ENCODE measurements around the gene PCSK5.
A peak's percentile ranks its signal among the peaks of the same experiment; 100 is the strongest.

The PCSK5 gene

GRCh38 chr9:76394960-76395252 is 504.4 kb downstream of the PCSK5 start:
- peak in 1 of 2 donors; percentile 17 for DNase-seq (ENCODE audit: low read depth in 2 of 2)

DNA sequence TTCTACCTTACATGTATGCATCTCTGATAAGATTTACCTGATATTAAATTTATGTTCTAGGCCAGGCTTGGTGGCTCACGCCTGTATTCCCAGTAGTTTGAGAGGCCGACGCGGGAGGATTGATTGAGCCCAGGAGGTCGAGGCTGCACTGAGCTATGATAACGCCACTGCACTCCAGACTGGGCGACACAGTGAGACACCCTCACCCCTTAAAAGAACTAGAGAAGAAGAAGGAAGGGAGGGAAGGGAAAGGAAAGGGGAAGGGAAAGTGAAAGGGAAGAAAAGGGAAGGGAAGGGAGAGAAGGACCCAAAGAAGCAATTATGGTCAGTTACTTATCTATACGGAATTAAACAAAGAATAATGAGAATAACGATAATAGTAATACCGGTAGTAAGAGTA is 504.9 kb downstream of the PCSK5 start:
- DNase-seq (ENCODE audit: low read depth in 2 of 2), result no peak

GRCh38 chr9:76396144-76396543 is 505.7 kb downstream of the PCSK5 start:
- DNase-seq (ENCODE audit: low read depth in 2 of 2), result no peak

DNA sequence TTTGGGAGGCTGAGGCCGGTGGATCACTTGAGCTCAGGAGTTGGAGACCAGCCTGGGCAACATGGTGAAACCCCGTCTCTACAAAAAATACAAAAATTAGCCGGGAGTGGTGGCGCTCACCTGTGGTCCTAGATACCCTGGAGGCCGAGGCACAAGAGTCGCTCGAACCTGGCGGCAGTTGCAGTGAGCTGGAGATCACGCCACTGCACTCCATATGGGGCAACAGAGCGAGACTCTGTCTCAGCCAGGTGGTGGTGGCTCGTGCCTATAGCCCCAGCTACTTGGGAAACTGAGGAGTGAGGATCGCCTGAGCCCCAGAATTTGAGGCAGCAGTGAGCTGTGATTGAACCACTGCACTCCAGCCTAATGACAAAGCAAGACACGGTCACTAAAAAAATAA is 506.1 kb downstream of the PCSK5 start:
- no peak for DNase-seq (ENCODE audit: low read depth in 2 of 2)

DNA sequence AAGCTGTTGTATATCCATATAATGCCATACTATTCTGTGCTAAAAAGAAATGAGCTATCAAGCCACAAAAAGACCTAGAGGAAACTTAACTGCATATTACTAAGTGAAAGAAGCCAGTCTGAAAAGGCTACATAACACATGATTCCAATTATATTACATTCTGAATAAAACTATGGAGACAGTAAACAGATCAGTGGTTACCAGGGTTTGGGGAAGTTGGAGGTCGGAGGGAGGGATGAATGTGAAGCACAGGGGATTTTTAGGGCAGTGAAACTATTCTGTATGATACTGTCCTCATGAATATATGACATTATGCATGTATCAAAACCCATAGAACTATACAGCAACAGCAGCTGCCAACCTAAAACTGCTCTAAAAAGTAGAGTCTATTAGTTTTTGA is 509.4 kb downstream of the PCSK5 start:
- DNase-seq (ENCODE audit: low read depth in 2 of 2), result no peak

DNA sequence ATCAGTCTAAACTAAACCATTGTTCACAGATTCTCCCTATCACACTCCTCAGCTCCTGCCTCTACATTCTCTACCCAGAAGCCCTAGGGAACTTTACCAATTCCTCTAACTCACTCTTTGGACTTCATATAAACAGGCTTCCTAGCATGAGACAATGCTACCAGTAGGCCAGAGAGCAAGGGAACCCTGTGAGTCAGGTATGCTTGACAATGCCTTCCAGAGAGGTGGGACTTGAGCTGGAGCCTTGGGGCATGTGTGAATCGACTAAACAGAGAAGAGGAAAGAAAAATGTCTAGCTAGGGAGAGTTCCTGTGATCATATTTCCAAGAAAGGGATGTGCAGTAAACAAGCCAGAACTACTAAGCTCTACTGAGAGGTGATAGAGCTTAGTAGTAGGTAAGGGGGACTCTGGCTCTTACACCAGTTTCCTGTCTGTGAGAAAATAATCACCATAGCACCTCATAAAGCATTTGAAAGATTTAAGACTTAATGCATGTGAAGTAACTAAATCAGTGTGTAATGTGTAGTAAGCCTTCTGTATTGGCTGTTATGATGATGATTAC is 510.1 kb downstream of the PCSK5 start:
- DNase-seq (ENCODE audit: low read depth in 2 of 2), result no peak

- no peak for DNase-seq (ENCODE audit: low read depth in 2 of 2)
Measured at GRCh38 chr9:76401176-76401575, 510.7 kb downstream of the PCSK5 start.

DNA sequence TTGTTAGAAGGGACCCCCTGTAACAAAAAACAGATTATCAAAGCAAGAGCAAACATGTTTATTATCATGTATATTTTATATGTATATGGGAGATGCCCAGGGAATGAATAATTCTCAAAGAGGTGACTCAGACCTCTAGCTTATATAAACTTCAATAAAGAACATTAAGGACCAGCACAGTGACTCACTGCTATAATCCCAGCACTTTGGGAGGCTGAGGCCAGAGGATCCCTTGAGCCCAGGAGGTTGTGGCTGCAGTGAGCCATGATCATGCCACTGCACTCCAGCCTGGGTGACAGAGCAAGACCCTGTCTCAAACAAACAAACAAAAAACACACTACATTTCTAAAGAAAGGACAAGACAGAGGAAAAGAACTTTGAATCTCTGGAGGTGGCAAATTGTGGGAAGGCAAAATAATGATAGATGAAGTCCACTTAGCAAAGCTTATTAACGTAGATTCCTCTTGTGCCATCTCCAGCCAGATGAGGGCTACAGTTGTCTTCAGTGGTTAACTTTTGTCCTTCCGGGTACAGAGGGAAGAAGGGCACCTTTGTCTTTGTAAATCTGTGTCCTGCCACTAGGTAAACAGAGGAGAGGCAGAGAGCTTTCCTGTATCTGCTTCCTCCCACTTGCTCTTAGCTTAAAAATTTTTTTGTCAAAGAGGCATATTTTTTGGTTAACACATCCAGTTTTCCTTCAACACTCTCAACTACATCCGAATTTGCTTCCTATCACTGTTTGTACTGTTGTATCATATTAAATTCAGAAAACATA is 511.3 kb downstream of the PCSK5 start:
- DNase-seq (ENCODE audit: low read depth in 2 of 2), result no peak

DNA sequence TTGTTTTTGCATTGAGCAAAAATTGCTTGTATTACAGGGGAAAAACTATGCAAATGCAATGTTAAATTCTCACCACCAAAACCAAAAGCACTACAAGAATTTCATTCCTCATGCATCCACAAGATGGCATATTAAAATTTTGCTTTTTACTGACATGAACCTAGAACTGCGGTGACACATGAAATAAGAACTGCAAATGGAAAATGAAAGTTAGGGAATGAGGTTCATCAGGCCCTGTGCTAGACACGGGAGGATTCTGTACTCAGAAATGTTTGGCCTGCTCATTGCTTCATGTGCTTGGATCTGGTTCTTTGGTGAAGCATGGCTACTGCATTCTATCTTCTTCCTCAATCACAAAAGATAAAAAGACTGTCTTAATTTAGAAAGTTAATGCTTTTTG is 512.9 kb downstream of the PCSK5 start:
- DNase-seq (ENCODE audit: low read depth in 2 of 2), result no peak

DNA sequence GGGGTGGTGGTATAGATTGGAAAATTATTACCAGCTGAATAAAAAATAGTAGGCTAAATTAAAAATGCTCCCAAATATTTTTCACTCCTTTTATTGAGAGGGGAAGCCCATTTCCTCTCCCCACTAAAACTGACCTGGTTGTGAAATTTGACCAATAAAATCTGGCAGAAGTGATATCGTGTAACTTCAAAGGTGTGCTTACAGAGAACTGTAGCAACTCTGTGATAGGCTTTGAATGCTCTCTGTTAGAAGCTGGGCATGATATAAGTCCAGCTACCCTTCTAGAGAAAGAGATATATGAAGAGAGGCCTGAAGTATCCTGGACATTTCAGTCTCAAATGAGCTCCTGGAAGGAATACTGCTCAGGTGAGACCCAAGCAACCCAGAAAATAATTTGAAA is 513.9 kb downstream of the PCSK5 start:
- DNase-seq (ENCODE audit: low read depth in 2 of 2), result no peak

DNA sequence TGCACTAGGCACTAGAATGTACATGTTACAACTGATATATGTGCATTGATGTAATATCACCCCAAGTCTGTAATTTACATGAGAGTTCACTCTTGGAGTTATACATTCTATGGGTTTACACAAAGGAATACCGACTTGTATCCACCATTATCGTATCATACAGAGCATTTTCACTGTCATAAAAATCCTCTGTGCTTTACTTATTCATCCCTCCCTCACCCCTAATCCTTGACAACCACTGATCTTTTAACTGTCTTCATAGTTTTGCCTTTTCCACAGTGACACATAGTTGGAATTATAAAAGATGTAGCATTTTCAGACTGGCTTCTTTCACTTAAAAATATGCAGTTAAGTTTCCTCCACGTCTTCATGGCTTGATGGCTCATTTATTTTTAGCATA is 514.9 kb downstream of the PCSK5 start:
- no peak for DNase-seq (ENCODE audit: low read depth in 2 of 2)

- DNase-seq (ENCODE audit: low read depth in 2 of 2), result no peak
Measured at GRCh38 chr9:76405868-76406267, 515.4 kb downstream of the PCSK5 start.
